Pancreas (tissue), 10 donors: Measurements from ENCODE around the gene B4GALT2. TPM values are rescaled to one million over a fixed set of nuclear protein-coding genes. Genes with fewer than 3 reads are reported as not detected.

ENCODE experiments used
- ATAC-seq, 4 donors: fragments of 200-7000 bp; cut with Tn5 transposase; one replicate each; pipeline versions ENCODE4 v1.8.0 to v1.9.1; 2020; ENCODE audit warnings: mild to moderate bottlenecking in 4 of 4, moderate library complexity in 4 of 4
- DNase-seq, 6 donors: peaks; one replicate each; pipeline ENCODE4 v3.0.0-alpha.2; 2020
- FAIRE-seq: peaks from 2 replicates; lab custom pipeline; 2012; peaks lifted over from hg19 to GRCh38; lab: Jason Lieb, UNC
- H3K27ac ChIP-seq, 4 donors: fragments of 200-600 bp; sonication (generic); 1 replicate in 3 of 4; 2 replicates in 1 of 4; pipeline versions ENCODE4 v1.5.0 to v1.8.0; 2020
- H3K27me3 ChIP-seq, 4 donors: fragments of 200-600 bp; one replicate each; pipeline ENCODE4 v1.8.0; 2021
- H3K36me3 ChIP-seq, 3 donors: fragments of 200-600 bp; sonication (generic) in 1 of 3; one replicate each; pipeline versions ENCODE4 v1.5.0 to v1.8.0; 2020 to 2021
- H3K4me1 ChIP-seq, 3 donors: fragments of 200-600 bp; one replicate each; pipeline ENCODE4 v1.8.0; 2021
- H3K4me3 ChIP-seq, 4 donors: fragments of 200-600 bp; sonication (generic) in 2 of 4; one replicate each; pipeline versions ENCODE4 v1.5.0 to v1.8.0; 2020 to 2021
- H3K9me3 ChIP-seq, 4 donors: fragments of 200-600 bp; one replicate each; pipeline ENCODE4 v1.8.0; 2021
- WGBS, 2 donors: extraction: QIAGEN DNeasy Blood & Tissue Kit; methylation state at CpG; one replicate each; pipeline ENCODE4 v1.1.7; 2013; 5-methylcytosine and 5-hydroxymethylcytosine counted together
- intact Hi-C, 3 donors: fragments of 100-400 bp; cut with DNase I; formaldehyde crosslinking; loops; one replicate each; pipeline versions ENCODE4 v1.11.1 to v1.14.2; 2022
- polyA plus RNA-seq, 2 donors: library from polyadenylated mRNA; stranded (reverse); fragments of 200-250 nt; gene quantifications; one replicate each; pipeline ENCODE4 v1.2.3, GENCODE V29; 2013
- total RNA-seq, 6 donors: library from RNA; stranded (reverse); fragmentation: NEBNext Ultra II Directional in 4 of 6; extraction: Animal tissue kit (Norgen Biotek cat#: 25700) in 4 of 6; gene quantifications; one replicate each; pipeline versions ENCODE4 v1.2.1 to v1.2.4, GENCODE V29; 2021 to 2023
- TF ChIP-seq, protein P1 (sequence below), 4 donors: fragments of 200-600 bp; sonication (generic) in 3 of 4; IDR thresholded peaks; one replicate each; pipeline versions ENCODE4 v1.5.0 to v1.8.0; 2021; ENCODE audit warnings: antibody characterized with exemption in 4 of 4
- donor health status: healthy with polysubstance abuse.
- donor health status: DM: no; HTN: no; CAD: no; lungs with moderate emphysema.
- donor health status: DM: no; HTN: no; CAD: no.
- donor health status: control.
- donor health status: control.
- donor health status: Bipolar disorder and iron deficiency.
- donor health status: DM: yes; HTN: yes; CAD: no.
- donor health status: DM: no; HTN: no; CAD: no.
- donor health status: DM: no; HTN: no; CAD: no.
- donor health status: DM: yes; HTN: yes; CAD: no.

The B4GALT2 gene
- total and polyA plus RNA-seq, 8 donors = 16.7 to 36.7 (median 27.6) TPM

GRCh38 chr1:43974443-43975248, 4.4 kb upstream of the B4GALT2 start, which contains the start of gene ATP6V0B:
Gene ATP6V0B (plus strand): TSS chr1:43974960. CDS start chr1:43975041, 81 bp downstream.
- no peaks in the 10 kb centered on the region for H3K9me3 ChIP-seq
- intact Hi-C loops = no loop called here
- 0% methylated on average over 83 to 93 of the region's 93 CpGs for whole genome bisulfite sequencing, 2 donors
- H3K27ac ChIP-seq = peak within 1 kb of the TSS; percentile 86 to 96 (median 92)
- no peaks in the 10 kb centered on the region for H3K27me3 ChIP-seq
- ATAC-seq = peak; percentile 81 to 91 (median 84)
- H3K36me3 ChIP-seq = peaks cover 0 to 4% (median 0%) of the 10 kb centered on the region in 3 donors
- DNase-seq = peak; percentile 95 to 99 (median 97)
- peak within 1 kb of the TSS; percentile 69 to 92 (median 82) for H3K4me3 ChIP-seq
- H3K4me1 ChIP-seq = peaks cover 6 to 33% (median 14%) of the 10 kb centered on the region in 3 donors
- no peak for FAIRE-seq
- TF ChIP-seq, protein P1, sequence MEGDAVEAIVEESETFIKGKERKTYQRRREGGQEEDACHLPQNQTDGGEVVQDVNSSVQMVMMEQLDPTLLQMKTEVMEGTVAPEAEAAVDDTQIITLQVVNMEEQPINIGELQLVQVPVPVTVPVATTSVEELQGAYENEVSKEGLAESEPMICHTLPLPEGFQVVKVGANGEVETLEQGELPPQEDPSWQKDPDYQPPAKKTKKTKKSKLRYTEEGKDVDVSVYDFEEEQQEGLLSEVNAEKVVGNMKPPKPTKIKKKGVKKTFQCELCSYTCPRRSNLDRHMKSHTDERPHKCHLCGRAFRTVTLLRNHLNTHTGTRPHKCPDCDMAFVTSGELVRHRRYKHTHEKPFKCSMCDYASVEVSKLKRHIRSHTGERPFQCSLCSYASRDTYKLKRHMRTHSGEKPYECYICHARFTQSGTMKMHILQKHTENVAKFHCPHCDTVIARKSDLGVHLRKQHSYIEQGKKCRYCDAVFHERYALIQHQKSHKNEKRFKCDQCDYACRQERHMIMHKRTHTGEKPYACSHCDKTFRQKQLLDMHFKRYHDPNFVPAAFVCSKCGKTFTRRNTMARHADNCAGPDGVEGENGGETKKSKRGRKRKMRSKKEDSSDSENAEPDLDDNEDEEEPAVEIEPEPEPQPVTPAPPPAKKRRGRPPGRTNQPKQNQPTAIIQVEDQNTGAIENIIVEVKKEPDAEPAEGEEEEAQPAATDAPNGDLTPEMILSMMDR (IDR thresholded peaks at IDR 0.05) = peak in 1 of 4 donors; percentile 12

- H3K4me1 ChIP-seq = peaks cover 6 to 36% (median 14%) of the 10 kb centered on the region in 3 donors
- H3K9me3 ChIP-seq = no peaks in the 10 kb centered on the region
- ATAC-seq = peak; percentile 39 to 53 (median 50)
- no peaks in the 10 kb centered on the region for H3K27me3 ChIP-seq
- intact Hi-C loops = no loop called here
- DNase-seq = peak; percentile 70 to 87 (median 76)
- TF ChIP-seq, protein P1 (IDR thresholded peaks at IDR 0.05) = no peak
- no peak for FAIRE-seq
- peak overlapping the region; percentile 69 to 92 (median 82) for H3K4me3 ChIP-seq
- H3K36me3 ChIP-seq = peaks cover 0 to 4% (median 0%) of the 10 kb centered on the region in 3 donors
- H3K27ac ChIP-seq = peak overlapping the region; percentile 86 to 96 (median 92)
- WGBS, 2 donors = 1% methylated on average over 34 of the region's 34 CpGs
Observed at GRCh38 chr1:43975249-43975961, 3.6 kb upstream of the B4GALT2 start.

DNA sequence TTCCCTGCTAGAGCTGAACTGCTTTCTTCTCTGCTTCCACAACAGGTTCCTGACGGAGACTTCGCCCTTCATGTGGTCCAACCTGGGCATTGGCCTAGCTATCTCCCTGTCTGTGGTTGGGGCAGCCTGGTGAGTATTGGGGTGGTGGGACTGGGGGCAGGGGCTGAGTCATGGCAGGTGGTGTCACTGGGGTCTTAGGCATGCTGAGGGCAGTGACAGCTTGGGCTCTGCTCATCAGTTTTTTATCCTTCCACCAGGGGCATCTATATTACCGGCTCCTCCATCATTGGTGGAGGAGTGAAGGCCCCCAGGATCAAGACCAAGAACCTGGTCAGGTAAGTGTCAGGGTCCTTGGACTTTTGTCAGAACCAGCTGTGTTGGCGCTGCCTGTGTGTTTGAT, 3.0 kb upstream of the B4GALT2 start:
- peaks cover 0 to 4% (median 0%) of the 10 kb centered on the region in 3 donors for H3K36me3 ChIP-seq
- TF ChIP-seq, protein P1 (IDR thresholded peaks at IDR 0.05) = no peak
- no peak for DNase-seq
- no peak for ATAC-seq
- peak overlapping the region in 2 of 4 donors; percentile 86 to 96 for H3K27ac ChIP-seq
- H3K9me3 ChIP-seq = no peaks in the 10 kb centered on the region
- 30 to 39% methylated on average over 4 of the region's 4 CpGs for WGBS, 2 donors
- intact Hi-C loops = no loop called here
- H3K4me1 ChIP-seq = peaks cover 0 to 31% (median 14%) of the 10 kb centered on the region in 3 donors
- H3K27me3 ChIP-seq = no peaks in the 10 kb centered on the region
- peak overlapping the region; percentile 69 to 92 (median 82) for H3K4me3 ChIP-seq
- FAIRE-seq = no peak

DNA sequence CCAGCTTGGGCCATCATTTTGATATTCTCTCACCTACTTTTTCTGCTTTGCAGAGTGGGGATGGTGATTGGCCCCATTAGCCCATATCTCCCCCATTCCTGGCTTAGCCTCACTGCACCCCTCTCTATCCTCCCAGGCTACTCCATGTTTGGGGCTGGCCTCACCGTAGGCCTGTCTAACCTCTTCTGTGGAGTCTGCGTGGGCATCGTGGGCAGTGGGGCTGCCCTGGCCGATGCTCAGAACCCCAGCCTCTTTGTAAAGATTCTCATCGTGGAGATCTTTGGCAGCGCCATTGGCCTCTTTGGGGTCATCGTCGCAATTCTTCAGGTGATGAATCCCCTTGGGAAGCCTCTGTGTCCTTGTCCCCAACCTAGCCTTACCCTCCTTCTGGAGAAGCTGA, 2.1 kb upstream of the B4GALT2 start:
- WGBS, 2 donors = 64 to 74% methylated on average over 8 of the region's 8 CpGs
- no peaks in the 10 kb centered on the region for H3K9me3 ChIP-seq
- intact Hi-C loops = no loop called here
- TF ChIP-seq, protein P1 (IDR thresholded peaks at IDR 0.05) = no peak
- H3K27ac ChIP-seq = no peak overlapping the region
- ATAC-seq (no peak), FAIRE-seq (no peak), DNase-seq (peak in 1 of 6 donors; percentile 17)
- peaks cover 0 to 4% (median 0%) of the 10 kb centered on the region in 3 donors for H3K36me3 ChIP-seq
- no peaks in the 10 kb centered on the region for H3K27me3 ChIP-seq
- H3K4me3 ChIP-seq = peak overlapping the region in 2 of 4 donors; percentile 5 to 72
- H3K4me1 ChIP-seq = peaks cover 0 to 31% (median 14%) of the 10 kb centered on the region in 3 donors
